Right forelimb (tissue), 1 donor: Measurements from ENCODE around the gene THAP10.
A peak's percentile ranks its signal among the peaks of the same experiment; 100 is the strongest.
"Not testable (repeated sequence)": the region's sequence is repeated elsewhere in the genome, so short reads cannot be mapped to it uniquely, and the experiment has no call there.

Experiments
- DNase-seq: peaks from one replicate; pipeline ENCODE4 v3.0.0-alpha.2; 2018

The THAP10 gene

DNA sequence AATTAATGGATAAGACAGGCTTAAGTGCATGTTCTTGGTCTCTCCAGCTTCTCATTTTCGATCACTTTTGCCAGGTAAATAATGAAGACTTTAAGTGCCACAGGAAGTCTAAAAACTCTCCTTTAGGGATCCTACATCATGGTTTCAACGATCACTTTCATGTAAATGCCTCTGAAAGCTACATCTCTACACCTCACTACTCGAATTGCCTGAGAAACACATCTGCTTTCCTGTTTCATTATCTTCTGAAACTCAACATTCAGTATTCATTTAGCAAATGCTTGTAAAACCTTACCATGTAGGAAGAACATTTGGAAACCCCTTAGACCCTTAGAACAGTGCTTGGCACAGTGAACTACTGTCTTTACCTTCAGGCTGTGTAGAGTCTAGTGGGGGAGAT is 16.2 kb downstream of the THAP10 start:
- no peak for DNase-seq

DNA sequence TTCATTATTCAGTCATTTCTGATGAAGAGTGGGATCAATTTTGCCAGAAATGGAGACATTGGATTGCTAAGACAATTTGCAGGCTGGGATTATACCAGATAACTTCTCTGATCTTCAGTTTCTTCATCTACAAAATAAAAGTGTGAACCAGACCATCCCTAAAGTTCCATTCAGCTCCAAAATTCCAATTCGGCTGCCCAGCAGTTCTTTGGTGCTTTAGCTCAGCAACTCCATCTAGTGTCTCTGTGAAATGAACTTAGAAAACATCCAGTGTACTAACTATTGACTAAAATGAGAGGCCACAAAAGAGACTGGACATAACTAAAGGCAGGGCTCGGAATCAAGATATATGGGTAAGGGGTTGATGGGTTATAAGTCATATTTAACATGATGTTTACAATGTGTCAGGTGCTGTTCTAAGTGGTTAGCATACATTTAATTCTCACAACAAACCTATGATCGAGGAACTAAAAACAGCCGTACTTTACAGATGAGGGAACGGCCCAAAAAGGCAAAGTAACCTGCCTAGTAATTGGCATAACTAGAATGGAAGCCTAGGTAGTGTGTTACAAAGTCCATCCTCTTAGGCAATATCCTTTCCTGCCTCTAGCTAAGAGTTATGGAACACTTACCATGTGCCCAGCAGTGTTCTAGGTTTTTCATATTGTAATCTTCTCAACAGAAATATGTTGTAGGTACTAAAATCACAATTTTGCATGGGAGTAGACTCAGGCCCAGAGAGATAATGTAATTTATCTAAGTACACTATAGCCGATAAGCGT is 17.0 kb downstream of the THAP10 start:
- DNase-seq, result no peak

DNA sequence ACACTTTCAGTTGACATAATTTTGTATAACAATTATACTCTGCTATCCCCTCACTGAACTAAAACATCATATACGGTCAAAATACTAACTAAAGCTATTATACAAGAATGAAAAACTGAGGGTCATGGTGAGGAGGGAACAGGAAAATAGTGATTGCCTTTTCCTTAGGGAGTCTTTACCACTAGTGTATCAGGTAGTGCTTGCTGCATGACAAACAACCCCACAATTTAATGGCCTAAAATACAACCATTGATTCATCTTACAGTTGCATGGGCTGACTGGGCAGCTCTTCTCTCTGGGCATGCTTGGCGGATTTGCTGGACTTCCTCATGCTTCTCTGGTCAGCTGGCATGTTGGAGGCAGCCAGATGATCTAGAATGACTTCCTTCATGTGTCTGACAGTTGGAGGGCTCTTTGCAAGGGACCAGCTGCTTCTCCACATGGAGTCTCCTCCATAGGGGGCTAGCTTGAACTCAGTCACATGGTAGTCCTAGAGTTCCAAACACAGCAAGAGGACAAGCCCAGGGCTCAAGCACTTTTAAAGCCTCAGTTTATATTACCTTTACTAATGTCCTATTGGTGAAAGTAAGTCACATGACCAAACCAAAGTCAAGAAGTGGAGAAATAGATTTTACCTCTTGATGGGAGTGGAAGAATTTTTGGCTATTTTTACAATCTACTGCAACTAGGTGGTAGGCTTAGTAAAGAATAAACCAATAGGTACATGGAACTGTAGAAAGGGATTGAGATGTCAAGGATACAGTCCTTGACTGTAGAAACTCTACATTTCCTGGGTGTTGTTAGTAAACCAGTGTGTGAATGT is 18.8 kb downstream of the THAP10 start:
- DNase-seq, result no peak

DNA sequence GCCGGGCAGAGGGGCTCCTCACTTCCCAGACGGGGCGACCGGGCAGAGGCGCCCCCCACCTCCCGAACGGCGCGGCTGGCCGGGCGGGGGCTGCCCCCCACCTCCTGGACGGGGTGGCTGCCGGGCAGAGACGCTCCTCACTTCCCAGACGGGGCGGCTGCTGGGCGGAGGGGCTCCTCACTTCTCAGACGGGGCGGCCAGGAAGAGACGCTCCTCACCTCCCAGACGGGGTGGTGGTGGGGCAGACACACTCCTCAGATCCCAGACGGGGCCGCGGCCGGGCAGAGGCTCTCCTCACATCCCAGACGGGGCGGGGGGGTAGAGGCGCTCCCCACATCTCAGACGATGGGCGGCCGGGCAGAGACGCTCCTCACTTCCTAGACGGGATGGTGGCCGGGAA is 20.7 kb downstream of the THAP10 start:
- DNase-seq, result not testable (repeated sequence)

DNA sequence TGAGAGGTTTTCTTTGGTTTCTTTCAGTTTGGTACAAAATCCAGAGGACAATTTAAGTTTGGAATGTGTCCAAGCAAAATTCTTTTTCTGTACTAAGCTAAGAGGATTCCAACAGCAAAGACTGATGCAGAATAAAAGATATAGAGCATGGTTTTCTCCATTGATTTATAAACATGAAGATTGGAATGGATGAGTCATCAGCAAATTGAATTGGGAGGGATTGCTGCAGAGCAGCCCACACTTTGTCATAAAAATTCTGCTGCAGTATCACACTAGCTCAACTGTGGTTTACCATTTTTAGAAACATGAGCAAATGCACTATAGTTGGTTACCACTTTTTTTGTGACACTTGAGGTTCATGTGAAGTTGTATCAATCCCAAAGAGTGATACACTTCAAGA is 22.2 kb downstream of the THAP10 start:
- no peak for DNase-seq

DNA sequence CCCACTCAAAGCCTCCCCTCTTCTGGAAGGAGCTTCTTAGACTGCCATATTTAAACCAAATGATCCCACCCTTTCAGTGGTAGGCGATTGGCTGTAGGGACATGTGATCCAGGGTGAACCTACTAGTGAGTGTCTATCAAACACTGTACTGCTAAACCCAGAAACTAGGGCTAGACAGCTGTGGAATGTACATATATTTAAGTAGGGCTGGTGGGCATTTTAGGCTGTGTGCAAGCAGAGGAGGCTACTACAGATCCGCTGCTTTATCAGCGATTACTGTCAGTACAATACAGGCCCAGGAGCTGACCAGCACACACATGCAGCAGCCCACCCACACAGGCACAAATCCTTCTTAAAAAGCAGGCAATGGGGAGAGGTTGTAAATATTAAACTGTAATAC is 22.9 kb downstream of the THAP10 start:
- DNase-seq, result no peak

DNA sequence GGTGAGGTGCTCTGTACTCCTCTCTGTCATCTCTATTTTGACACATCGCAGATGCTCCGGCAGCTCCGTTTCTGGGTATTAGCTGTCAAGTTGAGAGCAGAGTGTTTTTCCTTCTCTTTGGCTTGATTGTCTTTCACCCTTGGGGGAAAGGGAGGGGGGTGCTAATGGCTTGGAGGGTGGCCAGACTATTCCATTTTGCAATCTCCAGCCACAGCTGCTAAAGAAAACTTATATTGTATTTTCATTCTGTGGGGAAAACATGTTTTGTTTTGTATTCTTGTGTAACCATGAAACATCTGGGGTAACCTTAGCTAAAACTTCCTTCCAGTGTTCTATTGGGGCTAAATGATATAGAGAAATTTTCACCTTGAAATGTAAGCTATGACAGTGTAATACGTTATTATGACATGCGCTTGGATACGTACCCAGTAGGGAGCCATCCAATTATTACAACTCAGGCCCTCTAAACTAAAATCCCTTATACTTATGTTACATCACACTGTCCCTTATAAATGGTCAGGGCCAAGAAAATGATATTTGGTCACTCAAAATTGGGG is 24.2 kb downstream of the THAP10 start:
- DNase-seq, result peak; percentile 77

DNA sequence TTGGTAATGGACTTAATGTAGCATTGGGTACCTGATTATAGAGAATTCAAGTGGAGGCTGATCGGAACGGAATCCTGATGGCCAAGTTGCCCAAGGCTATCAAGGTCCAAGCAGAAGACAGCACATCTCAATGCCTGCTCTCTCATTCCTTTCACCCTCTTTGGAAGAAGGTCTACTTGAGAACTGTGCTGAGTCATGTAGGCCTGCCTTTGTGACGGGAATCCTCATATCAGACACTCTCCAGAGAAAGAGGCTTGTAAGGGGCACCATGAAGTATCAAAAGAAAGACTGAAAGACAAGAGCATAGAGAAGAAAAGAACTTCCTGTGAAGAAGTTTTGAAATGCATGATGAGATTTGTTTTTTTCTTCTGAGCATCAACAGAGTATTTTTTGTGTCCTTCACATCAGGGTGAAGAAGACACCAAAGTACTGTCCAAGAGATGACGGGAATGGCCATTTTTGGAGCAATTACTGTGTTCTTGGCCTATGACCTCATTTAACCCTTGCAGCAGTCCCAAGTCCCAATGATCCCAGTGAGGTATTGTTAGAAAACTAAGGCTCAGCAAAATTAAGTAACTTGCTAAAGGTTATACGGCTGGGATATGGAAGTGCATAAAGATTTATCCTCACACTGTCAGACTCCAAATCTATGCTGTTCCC is 25.1 kb downstream of the THAP10 start:
- no peak for DNase-seq

DNA sequence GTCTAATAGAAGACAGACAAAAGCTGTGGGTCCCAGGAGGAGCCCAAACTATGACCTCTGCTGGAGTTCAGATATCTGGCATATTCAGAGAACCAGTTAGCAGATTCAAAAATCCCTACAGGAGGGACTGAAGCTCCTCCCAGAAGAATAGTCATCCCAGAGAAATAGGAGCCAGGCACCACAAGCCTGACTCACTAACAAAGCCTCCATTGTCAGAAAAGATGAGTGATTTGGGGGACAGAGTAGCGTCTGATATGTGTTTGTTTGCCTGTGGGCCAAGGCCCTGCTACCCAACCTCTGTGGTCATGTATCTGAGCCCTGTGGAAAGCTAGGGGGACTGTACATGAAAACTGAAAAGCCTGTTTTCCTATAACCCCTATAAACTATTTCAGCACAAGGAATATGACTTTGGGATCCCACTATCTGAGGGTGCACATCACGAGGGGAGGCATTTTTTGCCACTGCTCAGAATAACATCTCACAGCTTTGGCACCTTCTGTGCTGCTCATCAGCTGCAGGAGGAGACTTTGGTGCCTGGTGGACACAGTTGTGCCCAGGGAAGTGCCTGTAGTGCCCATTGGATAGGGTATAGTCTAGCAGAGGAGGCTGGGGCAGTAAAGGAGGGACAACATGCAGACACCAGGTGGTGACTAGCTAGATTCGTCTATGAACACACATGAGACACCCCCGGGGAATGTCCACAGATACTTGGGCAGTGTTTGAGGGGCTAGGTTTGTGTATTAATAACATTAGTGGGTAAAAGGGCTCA is 28.6 kb downstream of the THAP10 start:
- DNase-seq, result no peak

DNA sequence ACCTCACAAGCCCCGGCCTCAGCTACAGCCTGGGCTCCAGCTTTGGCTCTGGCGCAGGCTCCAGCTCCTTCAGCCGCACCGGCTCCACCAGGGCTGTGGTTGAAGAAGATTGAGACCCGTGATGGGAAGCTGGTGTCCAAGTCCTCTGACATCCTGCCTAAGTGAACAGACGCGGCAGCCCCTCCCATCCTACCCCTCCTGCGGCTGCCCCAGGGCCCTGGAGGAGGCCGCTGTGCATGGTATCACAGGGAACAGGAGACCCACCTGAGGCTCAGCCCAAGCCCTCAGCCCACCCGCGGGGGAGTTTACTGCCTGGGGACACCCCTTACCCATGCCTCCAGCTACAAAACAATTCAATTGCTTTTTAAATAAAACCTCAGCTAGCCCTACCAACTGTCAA is 32.2 kb downstream of the THAP10 start:
- no peak for DNase-seq

DNA sequence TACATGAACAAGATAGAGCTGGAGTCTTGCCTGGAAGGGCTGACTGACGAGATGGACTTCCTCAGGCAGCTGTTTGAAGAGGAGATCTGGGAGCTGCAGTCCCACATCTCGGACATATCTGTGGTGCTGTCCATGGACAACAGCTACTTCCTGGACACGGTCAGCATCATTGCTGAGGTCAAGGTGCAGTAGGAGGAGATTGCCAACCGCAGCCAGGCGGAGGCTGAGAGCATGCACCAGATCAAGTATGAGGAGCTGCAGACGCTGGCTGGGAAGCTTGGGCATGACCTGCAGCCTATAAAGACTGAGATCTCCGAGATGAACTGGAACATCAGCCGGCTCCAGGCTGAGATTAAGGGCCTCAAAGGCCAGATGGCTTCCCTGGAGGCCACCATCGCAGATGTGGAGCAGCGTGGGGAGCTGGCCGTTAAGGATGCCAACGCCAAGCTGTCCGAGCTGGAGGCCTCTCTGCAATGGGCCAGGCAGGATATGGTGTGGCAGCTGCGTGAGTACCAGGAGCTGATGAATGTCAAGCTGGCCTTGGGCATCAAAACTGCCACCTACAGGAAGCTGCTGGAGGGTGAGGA is 32.8 kb downstream of the THAP10 start:
- DNase-seq, result no peak

DNA sequence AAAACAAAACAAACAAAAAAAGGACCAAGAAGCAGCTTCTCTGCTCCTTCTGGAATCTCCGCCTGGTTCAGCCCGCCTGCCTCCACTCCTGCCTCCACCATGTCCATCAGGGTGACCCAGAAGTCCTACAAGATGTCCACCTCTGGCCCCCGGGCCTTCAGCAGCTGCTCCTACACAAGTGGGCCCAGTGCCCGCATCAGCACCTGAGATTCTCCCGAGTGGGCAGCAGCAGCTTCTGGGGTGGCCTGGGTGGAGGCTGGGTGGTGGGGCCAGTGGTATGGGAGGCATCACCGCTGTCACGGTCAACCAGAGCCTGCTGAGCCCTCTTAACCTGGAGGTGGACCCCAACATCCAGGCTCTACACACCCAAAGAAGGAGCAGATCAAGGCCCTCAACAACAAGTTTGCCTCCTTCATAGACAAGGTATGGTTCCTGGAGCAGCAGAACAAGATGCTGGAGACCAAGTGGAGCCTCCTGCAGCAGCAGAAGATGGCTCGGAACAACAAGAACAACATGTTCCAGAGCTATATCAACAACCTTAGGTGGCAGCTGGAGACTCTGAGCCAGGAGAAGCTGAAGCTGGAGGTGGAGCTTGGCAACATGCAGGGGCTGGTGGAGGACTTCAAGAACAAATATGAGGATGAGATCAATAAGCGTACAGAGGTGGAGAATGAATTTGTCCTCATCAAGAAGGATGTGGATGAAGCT is 33.5 kb downstream of the THAP10 start:
- not testable (repeated sequence) for DNase-seq

DNA sequence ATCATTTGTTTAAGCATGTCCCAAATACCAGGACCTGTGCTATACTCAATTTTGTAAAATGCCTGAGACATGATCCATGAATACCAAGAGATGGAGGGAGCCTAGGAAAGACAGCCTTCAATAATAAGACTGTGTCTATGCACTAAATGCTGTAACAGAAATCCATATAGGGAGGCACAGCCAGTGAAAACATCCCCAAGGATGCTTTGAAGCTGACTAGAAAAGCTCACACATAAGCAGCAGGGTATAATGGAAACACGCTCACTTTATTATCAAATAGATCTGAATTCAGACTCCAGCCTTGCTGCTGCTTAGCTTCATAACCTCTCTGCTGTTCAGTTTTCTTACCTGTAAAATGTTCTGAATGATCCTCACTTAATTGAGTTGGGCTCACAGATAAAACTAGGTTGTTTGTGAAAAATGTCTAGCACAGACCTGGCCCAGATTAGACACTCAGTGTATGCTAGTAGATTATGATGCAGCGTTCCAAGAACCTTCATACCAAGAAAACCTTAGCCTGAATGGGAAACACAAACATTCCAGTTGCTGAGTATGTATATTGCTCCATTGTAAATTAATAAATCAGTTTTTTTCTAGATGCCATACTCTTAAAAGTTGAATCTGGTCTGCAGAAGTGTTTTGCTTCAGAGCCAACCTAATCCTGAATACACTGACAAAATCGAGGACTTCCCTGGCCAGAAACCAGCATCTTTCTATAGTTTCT is 34.5 kb downstream of the THAP10 start:
- DNase-seq, result no peak

DNA sequence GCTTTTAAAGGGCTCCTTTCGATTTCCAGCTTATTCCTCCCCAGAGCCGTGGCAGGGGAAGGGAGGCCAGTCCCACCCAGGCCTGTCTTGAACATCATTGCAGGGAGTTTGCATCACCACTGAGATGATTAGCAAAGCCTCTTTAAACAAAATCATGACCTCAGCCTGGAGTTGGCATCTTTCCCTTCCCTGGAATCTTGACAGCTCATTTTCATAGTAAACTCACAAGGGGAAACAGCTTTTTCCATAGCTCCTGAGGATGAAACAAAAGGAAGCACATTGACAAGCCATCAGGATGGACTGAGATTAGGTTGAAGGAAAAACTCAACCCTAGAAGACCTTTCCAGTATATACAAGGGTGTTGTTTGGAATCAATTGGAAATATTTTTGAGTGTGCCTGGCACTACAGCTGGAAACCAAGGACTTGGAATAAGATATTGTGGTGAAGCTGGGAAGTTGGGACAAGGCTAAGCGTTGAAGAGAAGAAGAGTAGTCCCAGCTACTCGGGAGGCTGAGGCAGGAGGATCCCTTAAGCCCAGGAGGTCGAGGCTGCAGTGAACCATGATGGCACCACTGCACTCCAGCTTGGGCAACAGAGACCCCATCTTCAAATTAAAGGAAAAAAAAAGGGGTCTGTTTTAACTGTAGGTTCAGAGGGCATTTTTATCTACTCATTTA is 35.2 kb downstream of the THAP10 start:
- DNase-seq, result peak; percentile 67

DNA sequence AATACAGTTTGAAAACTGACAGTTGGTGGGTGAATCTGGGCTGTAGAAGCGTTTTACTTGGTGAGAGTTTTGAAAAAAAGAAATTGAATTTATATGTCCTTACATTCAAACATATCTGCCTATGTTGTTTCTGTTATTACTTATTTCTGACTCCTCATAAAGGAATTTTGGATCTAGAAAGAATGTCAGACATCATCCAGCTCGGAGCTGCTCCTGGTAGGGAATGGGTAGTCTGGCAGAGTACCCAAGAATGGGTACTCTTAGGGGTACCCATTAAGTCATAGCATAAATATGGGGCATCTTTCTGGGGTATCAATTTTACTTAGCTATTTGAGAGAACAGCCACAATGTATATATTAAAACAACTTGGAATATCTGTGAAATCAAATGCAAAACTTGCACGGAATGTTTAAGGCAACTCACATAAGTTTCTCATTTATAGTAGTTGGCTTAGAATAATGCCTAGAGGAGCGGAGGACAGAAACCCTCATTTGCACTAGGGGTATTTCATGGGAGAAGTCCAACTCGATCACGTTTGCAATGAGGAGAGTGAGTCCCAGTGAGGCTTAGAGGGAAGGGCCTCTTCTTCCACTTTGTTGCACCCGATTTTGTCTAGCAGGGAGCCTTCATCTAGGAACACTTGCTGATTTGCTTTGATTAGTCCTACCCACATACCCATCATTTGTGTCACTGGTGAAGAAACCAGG is 35.9 kb downstream of the THAP10 start:
- DNase-seq, result no peak

DNA sequence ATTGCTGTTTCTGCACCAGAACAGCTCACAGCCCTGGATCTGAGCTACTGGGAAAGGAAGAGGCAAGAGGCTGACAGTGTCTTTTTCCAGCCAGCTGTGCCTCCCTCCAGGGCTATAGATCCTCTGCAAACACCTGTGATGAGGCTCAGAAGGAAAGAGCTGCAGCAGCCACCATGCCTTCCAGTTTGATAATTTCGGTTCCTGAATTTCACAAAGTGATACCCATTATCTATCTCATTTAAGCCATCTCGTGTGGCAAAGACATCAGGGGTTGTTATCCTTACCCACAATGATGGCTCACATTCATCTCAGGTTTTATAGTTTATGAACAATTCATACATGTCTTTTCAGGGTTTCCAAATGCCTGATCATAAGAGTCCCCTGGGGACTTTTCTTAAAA is 36.5 kb downstream of the THAP10 start:
- DNase-seq, result no peak

DNA sequence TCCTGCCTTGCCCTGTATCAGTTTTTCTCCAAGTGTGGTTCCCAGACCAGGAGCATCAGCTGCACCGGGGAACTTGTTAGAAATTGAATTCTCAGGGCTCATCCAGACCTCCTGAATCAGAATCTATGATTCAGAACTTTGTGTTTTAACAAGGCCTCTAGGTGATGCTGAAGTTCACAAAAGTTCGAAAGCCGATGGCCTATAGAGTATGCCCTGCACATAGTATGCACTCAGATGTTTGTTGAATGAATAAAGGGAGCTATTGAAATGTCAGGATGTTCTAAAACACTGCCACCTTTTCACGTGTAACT is 37.6 kb downstream of the THAP10 start:
- no peak for DNase-seq

DNA sequence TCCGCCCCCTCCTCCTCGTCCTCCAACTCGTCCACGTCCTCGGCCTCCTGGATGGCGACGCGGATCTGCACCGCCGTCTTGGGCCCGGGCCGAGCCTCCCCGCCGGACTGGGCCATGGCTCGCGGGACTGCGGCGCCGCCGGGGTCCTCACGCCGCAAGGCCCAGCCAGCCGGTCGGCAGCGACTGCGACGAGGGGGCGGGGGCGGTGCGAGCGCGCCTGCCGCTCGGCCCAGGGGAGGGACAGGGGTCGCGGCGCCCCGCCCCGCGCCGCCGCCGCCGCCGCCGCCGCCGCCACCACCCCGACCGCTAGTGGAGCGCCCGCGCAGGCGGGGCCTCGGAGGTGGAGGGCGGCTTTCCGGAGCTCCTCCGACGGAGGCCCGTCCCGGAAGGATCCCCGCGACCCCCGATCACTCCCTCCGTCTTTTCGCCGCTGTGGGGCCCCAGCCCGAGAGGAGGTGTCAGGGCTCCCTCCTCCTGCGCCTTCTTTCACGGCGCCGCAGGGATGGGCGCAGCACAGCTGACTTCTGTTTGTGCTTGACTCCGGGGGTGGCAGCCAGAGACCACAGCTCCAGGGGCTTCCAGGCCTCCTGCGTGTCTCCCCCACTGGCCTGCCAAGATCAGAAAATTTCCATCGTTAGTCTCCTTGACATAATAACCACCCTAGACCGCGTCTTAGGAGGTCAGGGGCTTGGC is 38.1 kb downstream of the THAP10 start, which contains the start of gene LARP6:
Gene LARP6 (minus strand): TSS at position 185 of the 693 bp plus-strand sequence. CDS start 69 bp downstream, at position 116.
- peak; percentile 82 for DNase-seq
